ENCODE measurements around the gene REC114.
A peak's percentile ranks its signal among the peaks of the same experiment; 100 is the strongest.

REC114 gene

GRCh38 chr15:73590263-73590662, 147.3 kb downstream of the REC114 start:
- no peak overlapping the region for H3K4me3 ChIP-seq (ENCODE audit: low read depth, low read length)
- TF ChIP-seq CTCF (conservative IDR thresholded peaks at IDR 0.05; ENCODE audit: low read depth, low read length): no peak
- no peak for DNase-seq (ENCODE audit: low read depth)

- peak; percentile 84 for DNase-seq (ENCODE audit: low read depth)
- no peak overlapping the region for H3K4me3 ChIP-seq (ENCODE audit: low read depth, low read length)
- no peak for TF ChIP-seq CTCF (conservative IDR thresholded peaks at IDR 0.05; ENCODE audit: low read depth, low read length)
Measured at GRCh38 chr15:73593304-73594074, 150.5 kb downstream of the REC114 start.

GRCh38 chr15:73594109-73594508, 151.1 kb downstream of the REC114 start:
- no peak for TF ChIP-seq CTCF (conservative IDR thresholded peaks at IDR 0.05; ENCODE audit: low read depth, low read length)
- no peak for DNase-seq (ENCODE audit: low read depth)
- no peak overlapping the region for H3K4me3 ChIP-seq (ENCODE audit: low read depth, low read length)

GRCh38 chr15:73596174-73596573, 153.2 kb downstream of the REC114 start:
- DNase-seq (ENCODE audit: low read depth): no peak
- H3K4me3 ChIP-seq (ENCODE audit: low read depth, low read length): no peak overlapping the region
- no peak for TF ChIP-seq CTCF (conservative IDR thresholded peaks at IDR 0.05; ENCODE audit: low read depth, low read length)

GRCh38 chr15:73597036-73597638, 154.2 kb downstream of the REC114 start:
- no peak for DNase-seq (ENCODE audit: low read depth)
- H3K4me3 ChIP-seq (ENCODE audit: low read depth, low read length): no peak overlapping the region
- TF ChIP-seq CTCF (conservative IDR thresholded peaks at IDR 0.05; ENCODE audit: low read depth, low read length): no peak

GRCh38 chr15:73598530-73599160, 155.7 kb downstream of the REC114 start:
- TF ChIP-seq CTCF (conservative IDR thresholded peaks at IDR 0.05; ENCODE audit: low read depth, low read length): no peak
- no peak overlapping the region for H3K4me3 ChIP-seq (ENCODE audit: low read depth, low read length)
- peak; percentile 33 for DNase-seq (ENCODE audit: low read depth)

Data from choroid plexus epithelial cell (primary cell).